GM23338 (cell line): Measurements from ENCODE around the gene RTF1. TPM values are rescaled to one million over a fixed set of nuclear protein-coding genes. Genes with fewer than 3 reads are reported as not detected.

Source experiments
- ATAC-seq: fragments of 200-7000 bp; cut with Tn5 transposase; 3 replicates; pipeline ENCODE4 v1.9.1; 2020
- DNase-seq: peaks from one replicate; pipeline ENCODE4 v3.0.0-alpha.2; 2015; ENCODE audit warnings: low spot score
- H2AFZ ChIP-seq: fragments of 200-600 bp; sonication (generic); 2 replicates; pipeline ENCODE4 v1.8.0; 2016; ENCODE audit warnings: antibody characterized with exemption, mild to moderate bottlenecking, moderate library complexity
- H3F3A ChIP-seq: fragments of 200-600 bp; sonication (generic); replicated peaks from 2 replicates; pipeline ENCODE4 v1.8.0; 2017; ENCODE audit warnings: antibody characterized with exemption, mixed run types, low read depth
- H3K27ac ChIP-seq: fragments of 200-600 bp; sonication (generic); 2 replicates; pipeline ENCODE4 v1.6.1; 2016; ENCODE audit warnings: low read depth
- H3K27me3 ChIP-seq: fragments of 200-600 bp; sonication (generic); 2 replicates; pipeline ENCODE4 v1.8.0; 2016; ENCODE audit warnings: mild to moderate bottlenecking, mixed run types, moderate library complexity; ENCODE audit not compliant: insufficient read depth
- H3K36me3 ChIP-seq: fragments of 200-600 bp; sonication (generic); 2 replicates; pipeline ENCODE4 v1.8.0; 2016; ENCODE audit warnings: mild to moderate bottlenecking; ENCODE audit not compliant: insufficient read depth
- H3K4me1 ChIP-seq: fragments of 200-600 bp; sonication (generic); 2 replicates; pipeline ENCODE4 v1.8.0; 2016; ENCODE audit warnings: mild to moderate bottlenecking, moderate library complexity; ENCODE audit not compliant: insufficient read depth
- H3K4me2 ChIP-seq: fragments of 200-600 bp; sonication (generic); 2 replicates; pipeline ENCODE4 v1.7.1; 2017; ENCODE audit warnings: mixed run types
- H3K4me3 ChIP-seq: fragments of 200-600 bp; sonication (generic); 2 replicates; pipeline ENCODE4 v1.6.1; 2016; ENCODE audit warnings: mixed run types
- H3K79me2 ChIP-seq: fragments of 200-600 bp; sonication (generic); replicated peaks from 2 replicates; pipeline ENCODE4 v1.8.0; 2017; ENCODE audit warnings: mild to moderate bottlenecking; ENCODE audit not compliant: insufficient read depth
- H3K9me2 ChIP-seq: fragments of 200-600 bp; sonication (generic); 2 replicates; pipeline ENCODE4 v1.8.0; 2017; ENCODE audit not compliant: insufficient read depth
- H4K20me1 ChIP-seq: fragments of 200-600 bp; sonication (generic); replicated peaks from 2 replicates; pipeline ENCODE4 v1.8.0; 2017; ENCODE audit warnings: mild to moderate bottlenecking; ENCODE audit not compliant: insufficient read depth
- H3K27ac Mint-ChIP-seq: 2 replicates; pipeline ENCODE4 v1.8.0; 2020; ENCODE audit warnings: inconsistent platforms, mild to moderate bottlenecking, moderate library complexity, mixed read lengths
- H3K27me3 Mint-ChIP-seq: 3 replicates; pipeline ENCODE4 v1.8.0; 2022; ENCODE audit warnings: low read depth, mild to moderate bottlenecking, moderate library complexity, mixed read lengths, inconsistent platforms; ENCODE audit not compliant: insufficient read depth, poor library complexity
- H3K36me3 Mint-ChIP-seq: 3 replicates; pipeline ENCODE4 v1.8.0; 2021; ENCODE audit warnings: low read depth, mild to moderate bottlenecking, inconsistent platforms, moderate library complexity, mixed read lengths
- H3K4me1 Mint-ChIP-seq: 3 replicates; pipeline ENCODE4 v1.8.0; 2020; ENCODE audit warnings: mild to moderate bottlenecking, inconsistent platforms, mixed read lengths
- H3K4me3 Mint-ChIP-seq: 3 replicates; pipeline ENCODE4 v1.8.0; 2021; ENCODE audit warnings: moderate library complexity, mild to moderate bottlenecking, inconsistent platforms, mixed read lengths
- H3K9me3 Mint-ChIP-seq: 3 replicates; pipeline ENCODE4 v1.8.0; 2020; ENCODE audit warnings: moderate library complexity, mild to moderate bottlenecking, inconsistent platforms, mixed read lengths
- CREB1 ChIP-seq: fragments of 250-450 bp; sonication (Bioruptor Pico); IDR thresholded peaks from 2 replicates; pipeline ENCODE4 v1.5.0; 2020; ENCODE audit warnings: low read depth, mild to moderate bottlenecking, moderate library complexity
- CTCF ChIP-seq, 2 experiments: fragments of 200-600 bp in 1 of 2; sonication (generic) in 1 of 2; conservative IDR thresholded peaks; 2 replicates each; pipeline versions ENCODE4 v1.5.1 to v1.6.1; 2016 to 2017; ENCODE audit warnings: antibody characterized with exemption in 2 of 2, low read depth in 2 of 2, mild to moderate bottlenecking in 2 of 2, moderate library complexity in 1 of 2
- EZH2 ChIP-seq: fragments of 200-600 bp; sonication (generic); IDR thresholded peaks from one replicate; pipeline ENCODE4 v1.8.0; 2017; ENCODE audit warnings: antibody characterized with exemption, mild to moderate bottlenecking, low read depth; ENCODE audit not compliant: unreplicated experiment
- EZH2phosphoT487 ChIP-seq: fragments of 200-600 bp; sonication (generic); IDR thresholded peaks from one replicate; pipeline ENCODE4 v1.8.1; 2018; ENCODE audit warnings: antibody characterized with exemption; ENCODE audit not compliant: unreplicated experiment
- NANOG ChIP-seq: IDR thresholded peaks from 2 replicates; pipeline ENCODE4 v1.6.1; 2016; ENCODE audit warnings: antibody characterized with exemption, borderline replicate concordance
- POLR2AphosphoS5 ChIP-seq: IDR thresholded peaks from 2 replicates; pipeline ENCODE4 v1.6.1; 2016; ENCODE audit warnings: antibody characterized with exemption, low read depth
- STAT1 ChIP-seq: IDR thresholded peaks from one replicate; pipeline ENCODE4 v1.6.1; 2016; ENCODE audit warnings: antibody characterized with exemption; ENCODE audit not compliant: unreplicated experiment
- ZNF114 ChIP-seq: fragments of 250-450 bp; sonication (Bioruptor Pico); IDR thresholded peaks from 2 replicates; pipeline ENCODE4 v1.5.0; 2020; ENCODE audit warnings: mild to moderate bottlenecking, moderate library complexity
- ZNF331 ChIP-seq: fragments of 250-450 bp; sonication (Bioruptor Pico); IDR thresholded peaks from 2 replicates; pipeline ENCODE4 v1.5.0; 2020; ENCODE audit warnings: low read depth, mild to moderate bottlenecking, moderate library complexity
- ZNF462 ChIP-seq: fragments of 250-450 bp; sonication (Bioruptor Pico); IDR thresholded peaks from 2 replicates; pipeline ENCODE4 v1.5.0; 2020; ENCODE audit warnings: mild to moderate bottlenecking, moderate library complexity
- polyA plus RNA-seq: library from polyadenylated mRNA; unstranded; fragments of >200 nt; fragmentation: Nextera tagmentation; extraction: Ambion mirVana; gene quantifications from 2 replicates; pipeline ENCODE4 v1.2.1, GENCODE V29; 2016
- total RNA-seq: library from RNA; depleted of rRNA; stranded (reverse); fragments of >200 nt; shearing (Covaris generic); gene quantifications from 2 replicates; pipeline ENCODE4 v1.2.3, GENCODE V29; 2014

The RTF1 gene
- total and polyA plus RNA-seq, 2 experiments from 2014 or later: 38.1 to 298 TPM

- H3K79me2 ChIP-seq: no peaks in the 10 kb centered on the region
- peaks cover 16% of the 10 kb centered on the region; the same call in 1 of the 2 replicates for H3F3A ChIP-seq
- H3K4me3 ChIP-seq: no peak overlapping the region
- Mint-ChIP-seq H3K4me1 (peaks cover 8% of the 10 kb centered on the region; the same call in 2 of the 3 replicates), H3K27ac (no peak overlapping the region), H3K27me3 (peaks cover 82% of the 10 kb centered on the region), H3K4me3 (no peak overlapping the region), H3K36me3 (no peaks in the 10 kb centered on the region), H3K9me3 (no peaks in the 10 kb centered on the region; the same call in 2 of the 3 replicates)
- no peaks in the 10 kb centered on the region for H3K36me3 ChIP-seq
- no peak for ATAC-seq
- TF ChIP-seq ZNF331 (CRISPR knock-in tag) (no peak), STAT1 (no peak), EZH2 (no peak), CREB1 (CRISPR knock-in tag) (no peak)
- peaks cover 13% of the 10 kb centered on the region for H3K4me1 ChIP-seq
- H3K27me3 ChIP-seq: peaks cover 99% of the 10 kb centered on the region
- H2AFZ ChIP-seq: no peak overlapping the region
- H3K27ac ChIP-seq: no peak overlapping the region
- H3K4me2 ChIP-seq: no peak overlapping the region
- no peaks in the 10 kb centered on the region for H3K9me2 ChIP-seq
- DNase-seq: no peak
- H4K20me1 ChIP-seq: peaks cover 3% of the 10 kb centered on the region; the same call in 1 of the 2 replicates
Measured at GRCh38 chr15:41505776-41506175, 88.9 kb downstream of the RTF1 start.

GRCh38 chr15:41506796-41507341 is 90.0 kb downstream of the RTF1 start:
- H3K9me3 Mint-ChIP-seq: no peaks in the 10 kb centered on the region
- DNase-seq: peak; percentile 74
- Histone ChIP-seq H3K36me3 (no peaks in the 10 kb centered on the region), H3K4me1 (peaks cover 9% of the 10 kb centered on the region; the same call in 1 of the 2 replicates), H3K27me3 (peaks cover 99% of the 10 kb centered on the region), H3K4me2 (no peak overlapping the region), H3K4me3 (no peak overlapping the region), H3K79me2 (no peaks in the 10 kb centered on the region), H4K20me1 (no peaks in the 10 kb centered on the region; the same call in 1 of the 2 replicates), H3K27ac (no peak overlapping the region), H2AFZ (no peak overlapping the region), H3K9me2 (no peaks in the 10 kb centered on the region), H3F3A (peaks cover 13% of the 10 kb centered on the region; the same call in 1 of the 2 replicates)
- H3K27me3 Mint-ChIP-seq: peaks cover 81% of the 10 kb centered on the region
- ATAC-seq: peak; percentile 17
- no peak overlapping the region for H3K27ac Mint-ChIP-seq
- H3K36me3 Mint-ChIP-seq: no peaks in the 10 kb centered on the region
- H3K4me3 Mint-ChIP-seq: no peak overlapping the region
- H3K4me1 Mint-ChIP-seq: 0 out of 3 replicates have a peak, but pooled peaks cover 4% of the 10 kb centered on the region
- peak; percentile 45 to 67 for TF ChIP-seq CTCF (conservative IDR thresholded peaks at IDR 0.05; ENCODE audit: low read depth in 2 of 2)
- TF ChIP-seq NANOG: no peak
- no peak for TF ChIP-seq ZNF331 (CRISPR knock-in tag)
- TF ChIP-seq STAT1: no peak
- no peak for TF ChIP-seq ZNF114 (CRISPR knock-in tag)
- TF ChIP-seq EZH2: peak; percentile 31
- no peak for TF ChIP-seq POLR2AphosphoS5
- no peak for TF ChIP-seq ZNF462 (CRISPR knock-in tag)
- TF ChIP-seq EZH2phosphoT487: no peak
